NCI-H2029 treated with DMSO at 0.1 percent for 48 hours (cell line): ENCODE results near the gene MLXIPL.
A peak's percentile ranks its signal among the peaks of the same experiment; 100 is the strongest.
"Not testable (repeated sequence)": the region's sequence is repeated elsewhere in the genome, so short reads cannot be mapped to it uniquely, and the experiment has no call there.

Experiments
- DNase-seq: peaks from one replicate; lab custom pipeline; 2025; lab: John Stamatoyannopoulos, UW

The MLXIPL gene

DNA sequence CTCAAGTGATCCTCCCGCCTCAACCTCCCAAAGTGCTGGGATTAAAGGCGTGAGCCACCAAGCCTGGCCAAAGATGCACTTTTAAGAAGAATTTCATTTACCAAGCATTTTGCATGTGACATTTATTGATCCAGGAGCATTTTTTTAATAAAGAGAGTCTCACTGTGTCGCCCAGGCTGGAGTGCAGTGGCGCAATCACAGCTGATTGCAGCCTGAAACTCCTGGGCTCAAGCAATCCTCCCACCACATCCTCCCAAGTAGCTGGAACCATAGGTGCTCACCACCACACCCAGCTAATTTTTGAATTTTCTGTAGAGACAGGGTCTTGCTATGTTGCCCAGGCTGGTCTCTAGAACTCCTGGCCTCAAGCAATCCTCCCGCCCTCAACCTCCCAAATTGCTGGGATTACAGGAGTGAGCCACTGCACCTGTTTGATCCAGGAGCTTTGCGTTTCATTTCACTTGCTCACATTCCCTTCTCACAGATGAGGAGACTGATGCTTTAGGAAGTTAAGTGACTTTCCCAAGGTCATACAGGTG lies 41.6 kb downstream of the MLXIPL start:
- no peak for DNase-seq

GRCh38 chr7:73581006-73581405 lies 43.3 kb downstream of the MLXIPL start:
- DNase-seq = not testable (repeated sequence)

DNA sequence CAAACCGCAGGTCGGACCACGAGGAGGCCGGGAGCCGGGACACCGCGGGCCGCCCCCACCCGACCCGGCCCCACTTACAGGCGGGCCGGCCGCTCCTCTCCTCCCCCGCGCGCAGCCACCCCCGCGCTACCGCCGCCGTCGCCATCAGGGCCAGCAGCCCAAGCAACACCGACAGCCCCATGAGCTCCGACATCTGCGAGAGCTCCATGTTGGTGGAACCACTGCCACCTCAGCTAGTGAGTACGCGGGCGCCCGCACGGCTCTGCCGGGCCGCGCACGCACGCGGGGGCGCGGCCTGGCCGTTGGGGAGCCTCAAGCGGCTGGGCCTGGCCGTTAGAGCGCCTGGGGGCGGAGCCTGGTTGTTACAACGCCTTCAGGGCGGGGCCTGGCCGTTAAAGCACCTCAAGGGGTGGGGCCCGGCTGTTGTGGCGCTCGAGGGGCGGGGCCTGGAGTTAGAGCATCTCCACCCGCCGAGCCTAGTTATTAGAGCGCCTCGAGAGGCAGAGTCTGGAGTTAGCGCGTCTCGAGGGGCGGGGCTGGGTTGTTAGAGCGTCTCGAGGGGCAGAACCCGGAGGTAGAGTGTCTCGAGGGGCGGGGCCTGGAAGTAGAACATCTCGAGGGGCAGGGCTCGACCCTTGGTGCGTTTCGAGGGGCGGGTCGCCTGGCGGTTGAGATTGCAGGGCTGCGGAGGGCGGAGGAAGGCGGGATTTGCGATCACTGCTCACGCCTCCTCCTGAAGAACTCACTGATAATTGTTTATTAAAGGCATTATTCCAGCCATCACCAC lies 45.8 kb downstream of the MLXIPL start, which contains the start of gene TBL2:
TSS of gene TBL2 (minus strand) at position 238 of the 787 bp plus-strand sequence. CDS start at position 208, 30 bp downstream.
- peak; percentile 94 for DNase-seq

GRCh38 chr7:73577627-73578341 lies 46.5 kb downstream of the MLXIPL start:
- no peak for DNase-seq

DNA sequence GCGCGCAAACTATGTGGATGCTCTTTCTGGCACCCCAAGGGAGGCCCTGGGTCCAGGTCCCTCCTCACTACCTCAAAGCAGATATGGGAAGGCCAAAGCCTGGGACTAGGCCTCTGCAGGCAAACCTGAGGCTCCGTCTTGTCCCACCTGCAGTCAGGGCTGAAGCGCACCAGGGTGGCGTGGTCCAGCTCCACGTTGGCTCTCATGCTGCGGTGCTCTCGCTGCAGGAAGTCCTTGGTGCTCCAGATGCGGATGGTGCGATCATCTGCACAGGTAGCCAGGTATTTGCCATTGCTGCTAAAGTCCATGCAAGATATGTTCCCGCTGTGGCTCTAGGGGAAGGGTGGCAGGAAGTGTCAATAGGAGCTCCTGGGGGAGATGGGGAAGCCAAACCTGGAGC lies 50.5 kb downstream of the MLXIPL start:
- DNase-seq = no peak

DNA sequence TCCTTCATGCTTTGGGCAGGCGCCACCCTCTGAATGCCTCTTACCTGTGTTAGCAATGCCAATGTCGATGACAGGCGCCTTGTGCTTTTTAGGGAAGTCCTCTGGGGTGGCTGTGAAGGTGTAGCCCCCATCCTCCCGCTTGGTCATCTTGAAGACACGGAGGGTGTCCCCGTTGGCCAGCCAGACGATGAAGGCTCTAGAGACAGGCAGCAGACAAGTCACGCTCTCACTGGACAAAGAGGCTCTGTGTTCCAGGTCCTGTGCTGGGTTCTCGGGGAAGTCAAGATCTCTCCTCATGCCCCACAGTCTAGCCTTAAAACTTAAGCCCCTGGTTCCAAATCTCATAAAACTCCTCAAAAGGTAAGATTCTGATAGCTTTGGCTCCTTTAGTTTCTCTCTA lies 51.0 kb downstream of the MLXIPL start:
- DNase-seq = no peak

DNA sequence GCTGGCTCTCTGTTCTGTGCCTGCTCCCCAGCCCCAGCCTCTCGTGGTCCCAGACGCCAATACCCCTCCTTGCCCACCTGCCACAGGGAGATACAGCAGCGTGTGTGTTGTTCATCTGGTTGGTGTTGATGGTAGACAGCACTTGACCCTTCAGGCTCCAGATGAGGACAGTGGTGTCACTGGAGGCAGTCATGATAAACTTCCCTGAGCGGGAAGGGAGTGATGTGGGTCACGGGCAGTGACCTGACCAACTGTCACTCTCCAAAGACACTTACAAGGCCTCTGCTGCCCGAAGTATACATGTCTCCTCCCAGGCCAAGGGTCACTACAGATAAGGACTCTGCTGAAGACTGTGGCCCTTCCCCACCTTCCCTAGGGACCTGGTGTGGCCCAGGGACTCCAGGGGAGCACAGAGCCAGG lies 51.5 kb downstream of the MLXIPL start:
- DNase-seq = no peak

- DNase-seq = no peak
These were observed 53.3 kb downstream of the MLXIPL start for GRCh38 chr7:73570977-73571376.

DNA sequence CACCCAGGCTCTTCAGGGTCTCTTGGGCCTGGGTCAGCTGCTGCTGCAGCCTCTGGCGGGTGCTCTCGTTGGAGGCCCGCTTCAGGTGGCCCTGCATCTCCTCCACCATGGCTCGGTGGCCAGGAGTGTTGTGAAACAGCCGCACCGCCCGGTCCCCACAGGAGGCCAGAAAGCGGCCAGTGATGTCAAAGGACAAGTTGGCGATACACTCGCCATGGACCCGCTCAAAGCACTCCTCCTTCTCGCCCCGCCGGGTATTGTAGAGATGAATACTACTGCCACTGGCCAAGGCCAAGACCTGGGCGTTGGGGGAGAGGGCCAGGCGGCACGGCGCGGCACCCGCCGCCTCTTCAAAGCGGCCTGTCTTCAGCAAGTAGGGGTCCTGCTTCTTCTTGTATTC lies 53.8 kb downstream of the MLXIPL start:
- DNase-seq = no peak

GRCh38 chr7:73569042-73569608 lies 55.2 kb downstream of the MLXIPL start:
- DNase-seq = no peak

DNA sequence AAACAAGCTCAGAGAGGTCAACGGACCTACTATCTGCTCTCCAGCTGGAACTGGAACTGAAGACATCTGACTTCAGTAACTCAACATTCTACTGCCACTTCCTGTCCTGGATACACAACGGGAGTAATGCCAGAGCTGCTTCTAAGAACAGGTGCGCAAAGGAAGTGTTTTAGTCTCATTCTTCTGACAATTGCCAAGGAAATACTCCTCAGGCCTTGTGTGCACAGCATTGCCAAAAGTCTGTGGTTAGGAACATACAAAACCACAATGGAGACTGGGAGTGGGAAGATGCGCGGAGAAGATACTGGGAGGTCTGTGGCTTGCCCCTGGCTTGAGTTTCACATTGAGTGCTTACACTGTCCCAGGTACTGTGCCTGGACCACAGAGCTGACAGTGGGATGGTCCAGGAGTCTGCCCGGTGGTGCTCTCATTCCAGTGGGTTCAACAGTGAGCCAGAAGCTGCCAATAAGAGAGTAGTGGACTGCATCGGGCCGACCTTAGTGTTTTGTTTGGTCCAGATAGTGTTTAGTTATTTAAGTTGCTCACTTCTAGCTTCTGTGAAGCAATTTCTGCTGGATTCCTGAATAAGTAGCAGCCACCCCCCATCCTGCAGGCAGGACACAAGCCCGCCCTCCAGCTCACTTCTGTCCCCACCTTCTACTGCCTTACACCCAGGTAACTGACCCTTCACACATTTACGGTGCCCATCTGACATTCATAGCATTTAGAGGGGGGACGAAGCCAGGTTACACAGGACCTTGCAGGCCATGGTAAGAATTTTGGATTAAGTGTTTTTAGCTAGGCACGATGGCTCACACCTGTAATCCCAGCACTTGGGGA lies 56.3 kb downstream of the MLXIPL start:
- no peak for DNase-seq

- DNase-seq = no peak
These were observed 57.2 kb downstream of the MLXIPL start for GRCh38 chr7:73567140-73567539.

GRCh38 chr7:73566431-73566830 lies 57.9 kb downstream of the MLXIPL start:
- DNase-seq = not testable (repeated sequence)

DNA sequence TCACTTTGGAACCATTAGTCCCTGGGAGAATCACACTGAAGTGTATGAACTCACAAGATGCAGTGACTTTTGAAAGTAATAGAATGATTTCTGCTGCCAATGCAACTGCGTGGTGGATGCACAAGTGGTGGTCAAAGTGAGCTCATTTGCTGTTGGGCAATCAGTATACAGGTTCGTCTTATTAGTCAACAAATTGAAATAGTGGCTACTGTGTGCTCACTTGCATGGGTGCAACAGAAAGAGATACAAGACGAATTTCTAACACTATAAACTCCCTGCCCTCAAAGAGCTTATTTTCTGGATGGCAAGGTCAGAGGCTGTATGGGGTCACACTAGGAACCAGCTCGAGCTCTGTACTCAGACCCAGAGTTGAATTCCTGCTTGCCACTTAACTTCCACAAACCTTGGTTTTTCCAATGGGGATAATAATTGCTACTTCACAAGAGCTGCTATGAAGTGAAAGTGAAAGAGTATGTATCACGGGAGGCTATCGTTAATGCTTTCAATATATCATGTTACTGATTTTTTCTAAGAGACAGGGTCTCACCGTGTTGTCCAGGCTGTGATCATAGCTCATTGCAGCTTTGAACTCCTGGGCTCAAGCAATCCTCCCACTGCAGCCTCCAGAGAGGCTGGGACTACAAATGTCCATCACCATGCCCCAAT lies 58.5 kb downstream of the MLXIPL start:
- no peak for DNase-seq

GRCh38 chr7:73560109-73560835 lies 64.0 kb downstream of the MLXIPL start:
- DNase-seq = no peak

GRCh38 chr7:73557397-73558257 lies 66.7 kb downstream of the MLXIPL start, which contains the start of gene BCL7B:
BCL7B (minus strand) TSS chr7:73557690; CDS start chr7:73557578, 112 bp downstream.
- peak; percentile 24 for DNase-seq

- peak; percentile 60 for DNase-seq
These were observed 67.3 kb downstream of the MLXIPL start for GRCh38 chr7:73557108-73557396.

DNA sequence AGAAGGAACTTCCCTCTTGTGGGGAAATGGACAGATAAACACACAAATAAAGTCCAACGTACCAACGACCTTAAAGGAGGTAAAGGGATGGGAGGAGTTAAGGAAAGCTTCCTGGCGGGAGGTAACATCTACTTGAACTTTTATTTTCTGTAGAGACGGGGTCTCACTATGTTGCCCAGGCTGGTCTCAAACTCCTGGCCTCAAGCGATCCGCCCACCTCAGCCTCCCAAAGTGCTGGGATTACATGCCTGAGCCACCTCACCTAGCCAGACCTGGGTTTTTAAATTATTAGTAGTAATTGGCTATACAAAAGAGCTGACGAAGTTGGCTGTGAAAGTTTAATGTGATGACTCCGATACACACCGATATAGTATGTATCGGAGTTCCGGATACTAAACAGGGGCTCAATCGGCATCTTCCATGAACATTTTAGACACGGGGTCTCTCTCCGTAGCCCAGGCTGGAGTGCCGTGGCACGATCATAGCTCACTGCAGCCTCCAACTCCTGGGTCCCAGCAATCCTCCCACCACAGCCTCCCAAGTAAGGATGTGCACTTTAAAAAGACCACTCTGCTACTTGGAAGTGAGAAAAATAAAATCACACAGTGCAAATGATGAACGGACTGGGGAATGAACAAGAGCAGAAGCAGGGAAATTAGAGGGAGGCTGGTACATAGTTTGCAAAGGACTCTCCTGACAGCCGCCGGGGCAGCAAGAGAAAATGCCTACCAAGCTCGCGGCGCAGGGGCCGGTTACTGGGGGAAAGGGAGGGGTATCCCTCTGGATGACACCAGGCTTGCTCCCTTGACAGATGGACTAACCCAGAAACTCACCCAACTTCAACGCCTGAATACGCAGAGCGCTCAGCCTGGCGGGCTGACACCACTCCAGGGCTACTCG lies 67.9 kb downstream of the MLXIPL start:
- DNase-seq = no peak
